Mucosa of descending colon (tissue), 3 donors: Measurements from ENCODE around the gene SEC61G. TPM values are rescaled to one million over a fixed set of nuclear protein-coding genes. Genes with fewer than 3 reads are reported as not detected.

Experiments
- ATAC-seq: fragments of 200-7000 bp; cut with Tn5 transposase; one replicate; pipeline ENCODE4 v1.9.1; 2020; ENCODE audit warnings: mild to moderate bottlenecking, moderate library complexity
- DNase-seq, 3 donors: peaks; one replicate each; pipeline ENCODE4 v3.0.0-alpha.2; 2020
- H3K36me3 ChIP-seq: fragments of 200-600 bp; one replicate; pipeline ENCODE4 v1.8.0; 2021; ENCODE audit warnings: low read depth, mild to moderate bottlenecking
- H3K4me1 ChIP-seq: fragments of 200-600 bp; one replicate; pipeline ENCODE4 v1.8.0; 2021; ENCODE audit warnings: low read depth, mild to moderate bottlenecking
- H3K4me3 ChIP-seq: fragments of 200-600 bp; one replicate; pipeline ENCODE4 v1.8.0; 2021; ENCODE audit warnings: mild to moderate bottlenecking
- H3K9me3 ChIP-seq: fragments of 200-600 bp; one replicate; pipeline ENCODE4 v1.8.0; 2021; ENCODE audit warnings: mild to moderate bottlenecking
- CTCF ChIP-seq: fragments of 200-600 bp; IDR thresholded peaks from one replicate; pipeline ENCODE4 v1.8.0; 2022; ENCODE audit warnings: antibody characterized with exemption, mild to moderate bottlenecking
- intact Hi-C, 2 donors: fragments of 100-400 bp; cut with DNase I in 1 of 2; cut with micrococcal nuclease in 1 of 2; formaldehyde crosslinking; loops; one replicate each; pipeline versions ENCODE4 v1.11.0 to v1.11.1; 2022; cut with DNase I, micrococcal nuclease
- total RNA-seq, 3 donors: library from RNA; stranded (reverse); fragmentation: NEBNext Ultra II Directional in 2 of 3; extraction: Animal tissue kit (Norgen Biotek cat#: 25700) in 2 of 3; gene quantifications; one replicate each; pipeline versions ENCODE4 v1.2.1 to v1.2.4, GENCODE V29; 2021 to 2023
- donor health status: DM: no; HTN: no; CAD: no; lungs with moderate emphysema.
- donor health status: DM: no; HTN: no; CAD: no.
- donor health status: DM: no; HTN: yes; CAD: no.

The SEC61G gene
- total RNA-seq, 3 donors from 2014 or later = 55.5 to 105 (median 84.2) TPM

GRCh38 chr7:54778166-54778565, 19.2 kb upstream of the SEC61G start:
- no peaks in the 10 kb centered on the region for H3K36me3 ChIP-seq
- H3K4me3 ChIP-seq = no peak overlapping the region
- no peak for TF ChIP-seq CTCF
- ATAC-seq (no peak), DNase-seq (no peak)
- no peaks in the 10 kb centered on the region for H3K4me1 ChIP-seq
- intact Hi-C loops = no loop called here
- peaks cover 7% of the 10 kb centered on the region for H3K9me3 ChIP-seq

GRCh38 chr7:54774785-54775740, 16.1 kb upstream of the SEC61G start:
- Histone ChIP-seq H3K36me3 (no peaks in the 10 kb centered on the region), H3K4me3 (no peak overlapping the region), H3K9me3 (peaks cover 7% of the 10 kb centered on the region), H3K4me1 (no peaks in the 10 kb centered on the region)
- DNase-seq (no peak), ATAC-seq (no peak)
- intact Hi-C loops = loop anchor here (5.0 kb wide), 1 partner anchor 482 kb away; no protein-coding TSS in a partner anchor
- TF ChIP-seq CTCF = no peak

- ATAC-seq (peak; percentile 99), DNase-seq (peak; percentile 79 to 90 (median 87))
- Histone ChIP-seq H3K9me3 (peaks cover 7% of the 10 kb centered on the region), H3K36me3 (no peaks in the 10 kb centered on the region), H3K4me1 (no peaks in the 10 kb centered on the region), H3K4me3 (no peak overlapping the region)
- peak; percentile 82 for TF ChIP-seq CTCF
- intact Hi-C loops = loop anchor here (5.0 kb wide), 1 partner anchor 484 kb away; no protein-coding TSS in a partner anchor
Measured at GRCh38 chr7:54773472-54774399, 14.7 kb upstream of the SEC61G start.

GRCh38 chr7:54769203-54769602, 10.2 kb upstream of the SEC61G start:
- H3K36me3 ChIP-seq = no peaks in the 10 kb centered on the region
- no peak for DNase-seq
- H3K4me1 ChIP-seq = no peaks in the 10 kb centered on the region
- TF ChIP-seq CTCF = no peak
- ATAC-seq = no peak
- H3K9me3 ChIP-seq = no peaks in the 10 kb centered on the region
- no peak overlapping the region for H3K4me3 ChIP-seq
- intact Hi-C loops = no loop called here

GRCh38 chr7:54764861-54765260, 5.8 kb upstream of the SEC61G start:
- DNase-seq (no peak), ATAC-seq (no peak)
- TF ChIP-seq CTCF = no peak
- no peaks in the 10 kb centered on the region for H3K9me3 ChIP-seq
- no peaks in the 10 kb centered on the region for H3K36me3 ChIP-seq
- intact Hi-C loops = no loop called here
- H3K4me1 ChIP-seq = peaks cover 3% of the 10 kb centered on the region
- no peak overlapping the region for H3K4me3 ChIP-seq
